ENCODE results near the gene C10orf120. TPM values are rescaled to one million over a fixed set of nuclear protein-coding genes. Genes with fewer than 3 reads are reported as not detected.

Gene C10orf120
- total RNA-seq, 2 experiments from 2014 or later, result not detected

DNA sequence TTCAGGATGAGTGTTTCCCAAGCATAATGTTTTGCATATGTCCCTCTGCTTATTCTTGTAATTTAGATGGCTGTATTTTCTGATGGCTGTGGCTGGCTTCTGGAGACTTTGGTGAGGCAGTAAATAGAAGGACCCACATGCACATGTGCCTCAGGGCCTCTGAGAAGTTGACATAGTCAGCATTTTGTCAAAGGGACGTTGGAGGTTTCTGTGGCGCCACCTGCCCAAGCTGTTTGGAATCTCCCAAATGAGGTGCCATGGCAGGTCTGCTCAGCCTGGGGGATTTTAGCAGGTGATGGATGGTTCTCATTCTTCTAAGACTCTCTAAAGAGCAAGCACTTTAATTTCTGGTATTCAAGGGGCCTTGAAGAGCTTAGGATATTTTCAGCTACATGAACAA, 29.8 kb downstream of the C10orf120 start:
- DNase-seq (no peak), ATAC-seq (no peak)
- H3K9me3 Mint-ChIP-seq (ENCODE audit: insufficient read depth), result no peaks in the 10 kb centered on the region
- no peak overlapping the region for H3K27ac Mint-ChIP-seq
- H3K4me1 Mint-ChIP-seq (ENCODE audit: low read depth), result no peaks in the 10 kb centered on the region
- H3K27me3 Mint-ChIP-seq (ENCODE audit: low read depth), result peaks cover 10% of the 10 kb centered on the region
- CTCF ChIA-PET, result no interaction called here
- POLR2A ChIA-PET, result no interaction called here
- H3K36me3 Mint-ChIP-seq (ENCODE audit: low read depth), result no peaks in the 10 kb centered on the region
- no peak overlapping the region for H3K4me3 Mint-ChIP-seq

DNA sequence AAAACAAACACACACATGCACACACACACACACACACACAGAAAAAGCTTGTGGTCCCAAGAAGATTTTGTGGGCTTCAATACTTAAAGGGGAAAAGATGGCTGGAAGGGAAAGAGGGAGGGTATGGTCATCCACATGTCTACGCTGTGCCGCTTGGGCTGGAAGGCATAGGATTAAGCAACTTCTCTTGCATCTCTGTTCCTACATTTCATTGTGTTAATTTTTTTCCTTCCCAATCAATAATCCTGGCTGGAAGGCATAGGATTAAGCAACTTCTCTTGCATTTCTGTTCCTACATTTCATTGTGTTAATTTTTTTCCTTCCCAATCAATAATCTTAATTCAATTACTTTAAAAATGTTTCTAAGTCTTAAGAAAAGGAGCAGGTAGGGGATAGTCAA, 30.6 kb downstream of the C10orf120 start:
- H3K27me3 Mint-ChIP-seq (ENCODE audit: low read depth), result peaks cover 10% of the 10 kb centered on the region
- POLR2A ChIA-PET, result no interaction called here
- no peaks in the 10 kb centered on the region for H3K36me3 Mint-ChIP-seq (ENCODE audit: low read depth)
- CTCF ChIA-PET, result no interaction called here
- H3K27ac Mint-ChIP-seq, result no peak overlapping the region
- ATAC-seq (no peak), DNase-seq (no peak)
- no peak overlapping the region for H3K4me3 Mint-ChIP-seq
- H3K4me1 Mint-ChIP-seq (ENCODE audit: low read depth), result no peaks in the 10 kb centered on the region
- no peaks in the 10 kb centered on the region for H3K9me3 Mint-ChIP-seq (ENCODE audit: insufficient read depth)

DNA sequence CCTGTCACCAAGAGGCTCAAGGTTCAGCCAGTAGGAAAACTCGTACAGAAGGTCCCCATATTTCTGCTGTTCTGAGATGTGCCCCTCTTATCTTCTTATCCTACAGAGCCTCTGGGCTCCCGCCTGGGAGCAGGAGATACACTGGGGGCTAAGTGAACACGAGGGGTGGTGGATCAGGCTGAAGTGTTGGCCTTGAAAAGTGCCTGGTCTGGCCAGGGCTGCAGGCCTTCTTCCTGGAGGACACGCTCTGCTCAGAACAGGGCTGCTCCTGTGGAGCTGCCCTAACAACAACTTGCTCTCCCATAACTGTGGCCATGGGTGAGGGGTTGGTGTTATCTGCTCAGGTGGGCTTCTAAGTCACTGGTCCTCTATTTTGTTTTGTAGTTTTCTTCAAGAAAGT, 33.7 kb downstream of the C10orf120 start:
- ATAC-seq, result no peak
- H3K27me3 Mint-ChIP-seq (ENCODE audit: low read depth), result peaks cover 10% of the 10 kb centered on the region
- no peak overlapping the region for H3K27ac Mint-ChIP-seq
- no peaks in the 10 kb centered on the region for H3K9me3 Mint-ChIP-seq (ENCODE audit: insufficient read depth)
- no peak for DNase-seq
- H3K4me1 Mint-ChIP-seq (ENCODE audit: low read depth), result no peaks in the 10 kb centered on the region
- no peak overlapping the region for H3K4me3 Mint-ChIP-seq
- H3K36me3 Mint-ChIP-seq (ENCODE audit: low read depth), result no peaks in the 10 kb centered on the region
- CTCF ChIA-PET, result no interaction called here
- POLR2A ChIA-PET, result no interaction called here

DNA sequence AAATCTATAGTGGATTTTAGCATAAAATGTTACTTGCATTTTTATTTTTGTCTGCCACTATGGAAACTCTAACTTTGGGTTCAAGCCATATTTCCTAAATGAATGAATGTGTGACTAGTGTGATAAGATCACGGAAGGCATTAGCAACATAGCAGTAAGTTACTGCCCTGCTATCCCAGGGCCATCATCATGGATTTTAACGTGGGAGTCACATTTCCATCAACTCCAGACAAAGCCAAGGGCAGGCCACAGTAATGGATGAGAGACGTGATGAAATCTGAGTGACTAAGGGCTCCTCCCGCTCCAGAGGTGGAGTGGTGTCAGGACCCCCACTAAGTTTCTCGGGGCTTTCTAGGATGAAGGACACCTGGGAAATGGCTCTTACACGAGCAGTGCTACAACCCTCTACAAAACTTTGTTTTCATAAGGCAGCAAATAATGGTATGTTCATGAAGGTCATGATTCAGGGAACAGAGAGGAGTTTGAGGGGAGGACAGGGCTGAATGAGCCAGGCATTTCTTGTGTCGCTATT, 34.3 kb downstream of the C10orf120 start:
- peaks cover 10% of the 10 kb centered on the region for H3K27me3 Mint-ChIP-seq (ENCODE audit: low read depth)
- POLR2A ChIA-PET, result no interaction called here
- DNase-seq, result no peak
- H3K36me3 Mint-ChIP-seq (ENCODE audit: low read depth), result no peaks in the 10 kb centered on the region
- CTCF ChIA-PET, result no interaction called here
- H3K27ac Mint-ChIP-seq, result no peak overlapping the region
- H3K4me1 Mint-ChIP-seq (ENCODE audit: low read depth), result no peaks in the 10 kb centered on the region
- ATAC-seq, result no peak
- H3K9me3 Mint-ChIP-seq (ENCODE audit: insufficient read depth), result no peaks in the 10 kb centered on the region
- no peak overlapping the region for H3K4me3 Mint-ChIP-seq

DNA sequence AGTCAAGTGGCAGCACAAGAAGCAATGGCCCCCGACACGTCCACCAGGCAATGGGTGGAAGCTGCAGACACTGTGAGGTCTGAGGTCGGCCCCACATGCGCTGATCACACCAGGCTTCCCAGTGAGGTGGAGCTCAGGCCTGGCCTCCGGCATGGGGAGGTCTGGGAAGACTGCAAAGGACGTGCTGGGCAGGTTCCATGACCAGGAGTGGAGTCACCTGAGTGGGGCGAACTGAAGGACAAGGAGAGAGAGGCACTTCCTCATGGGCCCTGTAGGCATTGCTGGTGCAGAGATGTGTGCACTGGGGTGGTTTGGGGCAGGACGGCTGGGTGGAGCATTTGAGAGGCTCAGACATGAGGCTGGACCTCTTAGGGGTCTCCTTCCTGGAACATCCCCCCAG, 35.1 kb downstream of the C10orf120 start:
- H3K27ac Mint-ChIP-seq, result no peak overlapping the region
- ATAC-seq, result no peak
- H3K27me3 Mint-ChIP-seq (ENCODE audit: low read depth), result peaks cover 10% of the 10 kb centered on the region
- POLR2A ChIA-PET, result no interaction called here
- no peaks in the 10 kb centered on the region for H3K9me3 Mint-ChIP-seq (ENCODE audit: insufficient read depth)
- H3K36me3 Mint-ChIP-seq (ENCODE audit: low read depth), result no peaks in the 10 kb centered on the region
- no peak overlapping the region for H3K4me3 Mint-ChIP-seq
- no peaks in the 10 kb centered on the region for H3K4me1 Mint-ChIP-seq (ENCODE audit: low read depth)
- DNase-seq, result no peak
- CTCF ChIA-PET, result no interaction called here

DNA sequence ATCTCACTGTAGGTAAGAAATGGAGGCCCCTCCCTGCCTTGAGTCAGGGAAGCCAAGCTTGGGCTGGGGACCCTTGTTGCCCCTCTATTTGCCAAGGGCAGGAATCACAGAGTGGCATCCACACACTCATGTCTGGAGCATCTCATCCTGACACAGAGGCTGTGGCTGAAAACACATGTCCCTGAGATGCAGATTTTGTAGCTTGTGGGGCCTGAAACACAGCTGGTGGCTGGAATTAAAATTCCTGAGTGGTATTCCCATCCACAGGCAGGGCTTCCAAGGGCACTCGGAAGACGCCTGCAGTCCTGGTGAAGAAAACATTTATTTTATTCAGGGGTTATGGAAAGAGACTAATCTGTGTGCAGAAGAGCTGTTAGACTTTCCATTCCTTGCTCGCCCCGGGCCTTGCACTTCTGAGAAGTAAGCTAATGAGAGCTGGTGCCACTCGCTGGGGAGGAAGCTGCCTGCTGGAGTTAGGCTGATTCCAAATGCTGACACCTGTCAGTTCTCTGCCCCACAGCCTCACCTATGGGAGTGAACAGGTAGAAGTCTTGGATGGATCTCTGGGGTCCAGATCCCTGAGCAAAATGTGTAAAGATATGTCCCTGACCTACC, 36.0 kb downstream of the C10orf120 start:
- H3K36me3 Mint-ChIP-seq (ENCODE audit: low read depth), result no peaks in the 10 kb centered on the region
- H3K27me3 Mint-ChIP-seq (ENCODE audit: low read depth), result peaks cover 7% of the 10 kb centered on the region
- no peaks in the 10 kb centered on the region for H3K9me3 Mint-ChIP-seq (ENCODE audit: insufficient read depth)
- CTCF ChIA-PET, result no interaction called here
- POLR2A ChIA-PET, result no interaction called here
- H3K4me3 Mint-ChIP-seq, result no peak overlapping the region
- DNase-seq, result no peak
- no peaks in the 10 kb centered on the region for H3K4me1 Mint-ChIP-seq (ENCODE audit: low read depth)
- no peak for ATAC-seq
- H3K27ac Mint-ChIP-seq, result no peak overlapping the region

DNA sequence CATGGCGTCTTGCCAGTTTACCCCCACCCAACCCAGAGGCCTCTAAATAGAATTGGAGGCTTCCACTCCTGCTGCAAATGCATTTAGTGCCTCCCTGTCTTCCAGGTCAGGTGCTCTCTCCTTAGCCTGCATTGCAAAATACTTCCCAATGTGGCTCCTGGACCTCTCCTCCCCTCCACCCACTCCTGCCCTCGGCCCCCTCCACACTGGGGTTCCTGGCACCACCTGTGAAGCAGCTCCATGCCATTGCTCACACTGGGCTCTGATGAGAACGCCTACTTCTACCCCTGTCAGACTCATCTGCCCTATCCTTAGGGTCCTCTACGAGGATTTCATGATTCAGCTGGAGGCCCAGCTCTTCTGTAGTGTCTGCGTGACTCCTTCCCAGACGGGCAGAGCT, 37.4 kb downstream of the C10orf120 start:
- Mint-ChIP-seq H3K27ac (no peak overlapping the region), H3K27me3 (ENCODE audit: low read depth) (peaks cover 3% of the 10 kb centered on the region), H3K4me1 (ENCODE audit: low read depth) (no peaks in the 10 kb centered on the region), H3K9me3 (ENCODE audit: insufficient read depth) (no peaks in the 10 kb centered on the region), H3K36me3 (ENCODE audit: low read depth) (no peaks in the 10 kb centered on the region), H3K4me3 (no peak overlapping the region)
- ChIA-PET POLR2A (no interaction called here), CTCF (no interaction called here)
- DNase-seq, result no peak
- no peak for ATAC-seq

DNA sequence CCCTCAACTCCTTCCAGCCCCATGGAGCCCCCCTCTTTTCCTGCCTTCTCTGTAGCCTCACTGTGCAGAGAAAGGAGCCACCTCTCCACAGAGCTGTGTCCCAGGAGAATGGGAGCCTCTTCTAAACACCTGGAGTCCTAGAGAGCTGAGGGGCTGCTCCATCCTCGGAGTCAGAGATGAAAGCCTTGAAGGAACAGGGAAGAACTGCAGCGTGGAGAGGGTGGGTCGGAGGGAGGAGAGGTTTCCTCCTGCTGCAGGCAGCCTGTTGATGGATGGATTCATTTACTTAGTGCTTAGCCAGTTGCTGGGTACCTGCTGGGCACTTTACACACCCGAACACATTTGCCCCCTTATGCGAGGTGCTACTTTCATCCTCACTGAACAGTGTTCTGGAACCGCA, 39.0 kb downstream of the C10orf120 start:
- no peak for DNase-seq

DNA sequence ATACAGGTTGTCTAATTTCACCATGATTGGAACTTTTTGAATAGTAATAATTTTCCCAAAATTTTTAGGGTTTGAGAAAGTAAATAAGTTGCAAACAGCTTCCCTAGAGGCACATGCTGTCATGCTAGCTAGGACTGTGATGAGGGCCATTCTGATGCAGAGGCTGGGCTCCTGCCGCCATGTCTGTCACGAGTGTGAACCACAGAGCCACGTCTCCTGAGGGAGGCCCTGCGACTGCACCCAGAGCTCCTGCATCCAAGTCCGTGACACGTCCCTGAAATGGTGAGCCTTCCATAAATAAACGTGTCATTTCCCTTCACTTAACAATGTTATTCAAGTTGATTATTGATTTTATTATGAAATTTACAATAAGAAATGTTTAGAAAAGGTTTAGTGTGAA, 40.0 kb downstream of the C10orf120 start:
- no peak for ATAC-seq
- H3K36me3 Mint-ChIP-seq (ENCODE audit: low read depth), result no peaks in the 10 kb centered on the region
- H3K27me3 Mint-ChIP-seq (ENCODE audit: low read depth), result peaks cover 8% of the 10 kb centered on the region
- H3K27ac Mint-ChIP-seq, result no peak overlapping the region
- ChIA-PET POLR2A (no interaction called here), CTCF (no interaction called here)
- no peak for DNase-seq
- H3K4me1 Mint-ChIP-seq (ENCODE audit: low read depth), result no peaks in the 10 kb centered on the region
- no peak overlapping the region for H3K4me3 Mint-ChIP-seq
- no peaks in the 10 kb centered on the region for H3K9me3 Mint-ChIP-seq (ENCODE audit: insufficient read depth)

More for the DNA sequence above, 39.0 kb downstream of the C10orf120 start:
- POLR2A ChIA-PET, result no interaction called here
- H3K27ac Mint-ChIP-seq, result no peak overlapping the region
- no peaks in the 10 kb centered on the region for H3K9me3 Mint-ChIP-seq (ENCODE audit: insufficient read depth)
- ATAC-seq, result no peak
- CTCF ChIA-PET, result no interaction called here
- no peaks in the 10 kb centered on the region for H3K4me1 Mint-ChIP-seq (ENCODE audit: low read depth)
- H3K4me3 Mint-ChIP-seq, result no peak overlapping the region
- H3K27me3 Mint-ChIP-seq (ENCODE audit: low read depth), result peaks cover 2% of the 10 kb centered on the region
- no peaks in the 10 kb centered on the region for H3K36me3 Mint-ChIP-seq (ENCODE audit: low read depth)

DNA sequence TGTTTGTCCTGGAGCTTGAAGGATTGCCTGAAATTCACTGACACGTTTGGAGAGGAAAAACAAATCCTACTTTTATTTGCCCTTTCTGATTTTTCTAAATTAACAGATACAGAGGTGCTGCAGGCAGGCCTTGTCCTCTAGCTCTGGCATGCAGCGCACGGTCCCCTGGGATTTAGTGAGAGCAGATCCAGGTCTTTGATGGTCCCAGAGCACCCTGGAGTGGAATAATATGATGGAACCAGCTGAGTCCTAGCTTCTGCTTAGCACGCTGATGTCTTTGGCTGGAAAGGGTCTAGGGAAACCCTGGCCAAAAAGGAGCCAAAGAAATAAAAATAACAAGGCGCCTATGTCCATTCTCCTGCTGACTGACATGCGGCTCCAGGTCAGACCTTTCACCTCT, 40.5 kb downstream of the C10orf120 start:
- POLR2A ChIA-PET, result no interaction called here
- no peak overlapping the region for H3K4me3 Mint-ChIP-seq
- no peak overlapping the region for H3K27ac Mint-ChIP-seq
- DNase-seq (no peak), ATAC-seq (no peak)
- peaks cover 8% of the 10 kb centered on the region for H3K27me3 Mint-ChIP-seq (ENCODE audit: low read depth)
- H3K9me3 Mint-ChIP-seq (ENCODE audit: insufficient read depth), result no peaks in the 10 kb centered on the region
- CTCF ChIA-PET, result no interaction called here
- H3K36me3 Mint-ChIP-seq (ENCODE audit: low read depth), result no peaks in the 10 kb centered on the region
- H3K4me1 Mint-ChIP-seq (ENCODE audit: low read depth), result no peaks in the 10 kb centered on the region

DNA sequence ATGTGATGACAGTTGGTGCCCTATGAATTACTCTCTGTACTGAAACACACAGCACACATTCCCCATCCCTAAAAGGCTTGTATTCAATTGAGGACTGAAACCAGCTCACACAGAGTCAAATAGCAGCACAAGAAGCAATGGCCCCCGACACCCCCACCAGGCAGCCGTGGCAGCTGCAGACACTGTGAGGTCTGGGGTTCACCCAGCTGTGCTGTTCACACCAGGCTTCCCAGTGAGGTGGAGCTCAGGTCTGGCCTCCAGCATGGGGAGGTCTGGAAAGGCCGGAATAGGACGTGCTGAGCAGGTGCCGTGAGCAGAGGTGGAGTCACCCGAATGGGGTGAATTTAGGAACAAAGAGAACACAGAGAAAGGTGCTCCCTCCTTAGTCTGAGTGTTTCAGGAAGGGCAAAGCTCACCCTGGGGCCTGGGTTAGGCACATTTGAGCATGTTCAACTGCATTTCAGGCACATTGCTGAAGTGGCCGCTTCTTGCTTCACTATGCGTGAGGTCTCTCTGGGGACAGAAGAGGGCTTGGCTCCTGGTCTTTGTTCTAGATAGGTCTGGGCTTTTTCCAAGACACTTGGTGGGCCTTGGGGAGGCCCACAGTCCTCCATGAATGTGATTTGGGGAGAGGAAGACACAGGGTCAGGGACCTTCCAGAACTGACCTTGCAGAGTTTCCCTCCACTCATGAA, 41.1 kb downstream of the C10orf120 start:
- CTCF ChIA-PET, result no interaction called here
- H3K9me3 Mint-ChIP-seq (ENCODE audit: insufficient read depth), result no peaks in the 10 kb centered on the region
- no peak overlapping the region for H3K27ac Mint-ChIP-seq
- H3K4me1 Mint-ChIP-seq (ENCODE audit: low read depth), result no peaks in the 10 kb centered on the region
- peaks cover 12% of the 10 kb centered on the region for H3K27me3 Mint-ChIP-seq (ENCODE audit: low read depth)
- no peak overlapping the region for H3K4me3 Mint-ChIP-seq
- no peak for DNase-seq
- ATAC-seq, result no peak
- H3K36me3 Mint-ChIP-seq (ENCODE audit: low read depth), result no peaks in the 10 kb centered on the region
- POLR2A ChIA-PET, result no interaction called here

DNA sequence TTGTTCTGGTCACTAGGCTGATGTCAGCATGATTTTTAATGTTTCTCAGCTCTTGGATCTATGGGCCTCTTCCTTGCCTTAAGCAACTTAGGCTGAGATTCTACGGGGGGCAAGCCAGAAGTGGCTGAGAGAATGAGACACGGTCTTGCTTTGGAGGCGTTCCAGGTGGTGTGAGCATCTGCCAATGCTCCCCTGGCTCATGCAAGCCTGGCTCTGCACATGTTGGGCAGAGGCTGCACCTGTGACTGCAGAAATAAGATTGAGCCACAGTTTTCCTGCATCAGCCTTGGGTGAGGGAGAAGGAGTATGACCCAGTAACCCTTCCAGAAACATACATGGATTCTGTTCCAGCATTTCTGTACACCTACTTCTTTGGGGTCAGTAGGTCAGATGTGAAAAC, 41.9 kb downstream of the C10orf120 start:
- no peak overlapping the region for H3K4me3 Mint-ChIP-seq
- H3K4me1 Mint-ChIP-seq (ENCODE audit: low read depth), result no peaks in the 10 kb centered on the region
- ATAC-seq (no peak), DNase-seq (no peak)
- H3K27me3 Mint-ChIP-seq (ENCODE audit: low read depth), result peaks cover 18% of the 10 kb centered on the region
- H3K36me3 Mint-ChIP-seq (ENCODE audit: low read depth), result no peaks in the 10 kb centered on the region
- no peaks in the 10 kb centered on the region for H3K9me3 Mint-ChIP-seq (ENCODE audit: insufficient read depth)
- ChIA-PET CTCF (no interaction called here), POLR2A (no interaction called here)
- H3K27ac Mint-ChIP-seq, result no peak overlapping the region

DNA sequence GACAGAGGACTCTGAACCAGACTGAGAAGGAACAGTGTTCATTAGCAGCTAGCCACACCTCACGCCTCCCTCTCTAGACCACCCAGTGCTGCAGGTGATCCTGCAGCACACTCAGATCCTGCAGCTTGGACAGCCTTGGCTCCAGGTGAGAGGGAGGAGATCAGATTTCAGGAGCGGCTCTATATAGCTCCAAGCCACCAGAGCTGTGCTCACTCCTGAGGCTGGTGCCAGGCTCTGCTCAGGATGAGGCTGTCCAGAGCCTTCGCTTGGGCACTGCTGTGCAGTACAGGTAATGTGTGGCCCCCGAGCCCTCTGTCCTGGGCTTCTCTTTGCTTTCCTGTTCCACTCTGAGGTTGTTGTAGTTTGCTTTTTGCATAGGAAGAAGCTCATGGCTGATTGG, 42.4 kb downstream of the C10orf120 start:
- H3K27ac Mint-ChIP-seq, result no peak overlapping the region
- no peaks in the 10 kb centered on the region for H3K9me3 Mint-ChIP-seq (ENCODE audit: insufficient read depth)
- no peaks in the 10 kb centered on the region for H3K36me3 Mint-ChIP-seq (ENCODE audit: low read depth)
- ATAC-seq (no peak), DNase-seq (no peak)
- no peaks in the 10 kb centered on the region for H3K4me1 Mint-ChIP-seq (ENCODE audit: low read depth)
- H3K27me3 Mint-ChIP-seq (ENCODE audit: low read depth), result peaks cover 21% of the 10 kb centered on the region
- POLR2A ChIA-PET, result no interaction called here
- CTCF ChIA-PET, result no interaction called here
- no peak overlapping the region for H3K4me3 Mint-ChIP-seq
